Sigmoid colon (tissue), 7 donors: ENCODE measurements around the gene PCSK7. TPM values are rescaled to one million over a fixed set of nuclear protein-coding genes. Genes with fewer than 3 reads are reported as not detected.

Source experiments
- DNase-seq: peaks from one replicate; pipeline ENCODE4 v3.0.0-alpha.2; 2019
- H3K27ac ChIP-seq, 4 donors: fragments of 200-600 bp; sonication (generic); one replicate each; pipeline ENCODE4 v1.5.1; 2016 to 2019; ENCODE audit warnings: mild to moderate bottlenecking in 1 of 4
- H3K27me3 ChIP-seq, 3 donors: fragments of 200-600 bp; sonication (generic); one replicate each; pipeline ENCODE4 v1.5.1; 2019; ENCODE audit warnings: mild to moderate bottlenecking in 1 of 3
- H3K36me3 ChIP-seq, 4 donors: fragments of 200-600 bp; sonication (generic); one replicate each; pipeline ENCODE4 v1.5.1; 2016 to 2019
- H3K4me1 ChIP-seq, 4 donors: fragments of 200-600 bp; sonication (generic); one replicate each; pipeline ENCODE4 v1.5.1; 2017 to 2019
- H3K4me3 ChIP-seq, 4 donors: fragments of 200-600 bp; sonication (generic); one replicate each; pipeline ENCODE4 v1.5.1; 2017 to 2019; ENCODE audit warnings: mild to moderate bottlenecking in 2 of 4, moderate library complexity in 1 of 4
- H3K9me3 ChIP-seq, 4 donors: fragments of 200-600 bp in 3 of 4; sonication (generic) in 3 of 4; one replicate each; pipeline versions ENCODE4 v1.5.1 to v1.6.1; 2013 to 2019
- CTCF ChIP-seq, 4 experiments: fragments of 450-650 bp in 3 of 4; fragments of 200-600 bp in 1 of 4; IDR thresholded peaks; one replicate each; pipeline ENCODE4 v1.5.1; 2016 to 2019; ENCODE audit warnings: antibody characterized with exemption in 4 of 4, mild to moderate bottlenecking in 3 of 4, moderate library complexity in 2 of 4
- EP300 ChIP-seq, 4 donors: sonication (generic); formaldehyde crosslinking; IDR thresholded peaks; one replicate each; pipeline ENCODE4 v1.6.1; 2017; ENCODE audit warnings: antibody characterized with exemption in 4 of 4
- POLR2A ChIP-seq, 2 donors: fragments of 450-650 bp; IDR thresholded peaks; one replicate each; pipeline ENCODE4 v1.6.1; 2016; ENCODE audit warnings: antibody characterized with exemption in 2 of 2, mild to moderate bottlenecking in 2 of 2, moderate library complexity in 2 of 2
- POLR2AphosphoS5 ChIP-seq, 4 donors: sonication (generic); formaldehyde crosslinking; IDR thresholded peaks; one replicate each; pipeline ENCODE4 v1.6.1; 2017; ENCODE audit warnings: antibody characterized with exemption in 4 of 4
- WGBS, 2 donors: extraction: QIAGEN DNeasy Blood & Tissue Kit; methylation state at CpG; one replicate each; pipeline ENCODE4 v1.1.7; 2013; 5-methylcytosine and 5-hydroxymethylcytosine counted together
- intact Hi-C: fragments of 100-400 bp; cut with DNase I; formaldehyde crosslinking; loops from one replicate; pipeline ENCODE4 v1.15.1; 2023
- polyA plus RNA-seq, 3 donors: library from polyadenylated mRNA; stranded (reverse); fragments of 200-250 nt; gene quantifications; one replicate each; pipeline ENCODE4 v1.2.3, GENCODE V29; 2013
- total RNA-seq, 4 donors: library from RNA; depleted of rRNA; stranded (reverse); fragments of >200 nt; gene quantifications; one replicate each; pipeline ENCODE4 v1.1.0, GENCODE V29; 2016
- donor health status: healthy with polysubstance abuse.
- donor health status: Bipolar disorder and iron deficiency.
- donor health status: healthy.

PCSK7 gene
- total and polyA plus RNA-seq, 7 donors = 18.0 to 116 (median 29.8) TPM

GRCh38 chr11:117222991-117223740 lies 8.7 kb downstream of the PCSK7 start:
- DNase-seq = peak; percentile 66
- peaks cover 0 to 83% (median 79%) of the 10 kb centered on the region in 4 donors for H3K4me1 ChIP-seq
- peak overlapping the region; percentile 89 to 95 (median 91) for H3K27ac ChIP-seq
- H3K4me3 ChIP-seq = no peak overlapping the region
- 94% methylated on average over 14 of the region's 14 CpGs for WGBS, 2 donors
- H3K27me3 ChIP-seq = no peaks in the 10 kb centered on the region
- H3K9me3 ChIP-seq = no peaks in the 10 kb centered on the region
- H3K36me3 ChIP-seq = peaks cover 8 to 46% (median 20%) of the 10 kb centered on the region in 4 donors
- intact Hi-C loops = loop anchor here (1.0 kb wide), 1 partner anchor 25 kb away; no protein-coding TSS in a partner anchor
- TF ChIP-seq CTCF (IDR thresholded peaks at IDR 0.05) (no peak), POLR2A (IDR thresholded peaks at IDR 0.05) (no peak), EP300 (IDR thresholded peaks at IDR 0.05) (no peak), POLR2AphosphoS5 (IDR thresholded peaks at IDR 0.05) (no peak)

GRCh38 chr11:117221775-117222517 lies 9.9 kb downstream of the PCSK7 start:
- H3K9me3 ChIP-seq = no peaks in the 10 kb centered on the region
- WGBS, 2 donors = 71 to 73% methylated on average over 7 of the region's 7 CpGs
- intact Hi-C loops = loop anchor here (1.0 kb wide), 1 partner anchor 24 kb away; no protein-coding TSS in a partner anchor
- H3K27ac ChIP-seq = peak overlapping the region; percentile 89 to 95 (median 91)
- no peaks in the 10 kb centered on the region for H3K27me3 ChIP-seq
- peaks cover 0 to 34% (median 9%) of the 10 kb centered on the region in 4 donors for H3K36me3 ChIP-seq
- TF ChIP-seq POLR2A (IDR thresholded peaks at IDR 0.05) (no peak), EP300 (IDR thresholded peaks at IDR 0.05) (peak; percentile 32 to 80 (median 76)), POLR2AphosphoS5 (IDR thresholded peaks at IDR 0.05) (peak; percentile 74 to 93 (median 89))
- DNase-seq = peak; percentile 92
- peak overlapping the region in 1 of 4 donors; percentile 2 for H3K4me3 ChIP-seq
- peaks cover 0 to 95% (median 91%) of the 10 kb centered on the region in 4 donors for H3K4me1 ChIP-seq

- peak overlapping the region in 1 of 4 donors; percentile 10 for H3K4me3 ChIP-seq
- TF ChIP-seq CTCF (IDR thresholded peaks at IDR 0.05) (no peak), EP300 (IDR thresholded peaks at IDR 0.05) (peak in 3 of 4 donors; percentile 4 to 68 (median 65)), POLR2A (IDR thresholded peaks at IDR 0.05) (no peak), POLR2AphosphoS5 (IDR thresholded peaks at IDR 0.05) (peak; percentile 64 to 89 (median 76))
- DNase-seq = peak; percentile 93
Measured at GRCh38 chr11:117220999-117221774, 10.7 kb downstream of the PCSK7 start.

GRCh38 chr11:117220568-117220967 lies 11.3 kb downstream of the PCSK7 start:
- Histone ChIP-seq H3K36me3 (peaks cover 0 to 28% (median 8%) of the 10 kb centered on the region in 4 donors), H3K4me1 (peaks cover 0 to 99% (median 96%) of the 10 kb centered on the region in 4 donors), H3K9me3 (no peaks in the 10 kb centered on the region), H3K27me3 (no peaks in the 10 kb centered on the region), H3K4me3 (peak overlapping the region in 1 of 4 donors; percentile 10), H3K27ac (peak overlapping the region; percentile 89 to 95 (median 91))
- TF ChIP-seq POLR2AphosphoS5 (IDR thresholded peaks at IDR 0.05) (peak; percentile 61 to 84 (median 82)), EP300 (IDR thresholded peaks at IDR 0.05) (peak in 3 of 4 donors; percentile 22 to 83 (median 56)), POLR2A (IDR thresholded peaks at IDR 0.05) (peak; percentile 18 to 22), CTCF (IDR thresholded peaks at IDR 0.05) (no peak)
- intact Hi-C loops = no loop called here
- DNase-seq = peak; percentile 94
- 85 to 90% methylated on average over 9 of the region's 9 CpGs for WGBS, 2 donors

More at GRCh38 chr11:117220999-117221774, 10.7 kb downstream of the PCSK7 start:
- no peaks in the 10 kb centered on the region for H3K9me3 ChIP-seq
- peaks cover 0 to 29% (median 7%) of the 10 kb centered on the region in 4 donors for H3K36me3 ChIP-seq
- H3K4me1 ChIP-seq = peaks cover 0 to 100% (median 96%) of the 10 kb centered on the region in 4 donors
- H3K27me3 ChIP-seq = no peaks in the 10 kb centered on the region
- intact Hi-C loops = no loop called here
- peak overlapping the region; percentile 89 to 95 (median 91) for H3K27ac ChIP-seq
- 74% methylated on average over 7 of the region's 7 CpGs for WGBS, 2 donors
